PC-3 (cell line): ENCODE data around the gene SPOCD1. TPM values are rescaled to one million over a fixed set of nuclear protein-coding genes. Genes with fewer than 3 reads are reported as not detected.

Experiments used
- ATAC-seq: fragments of 200-7000 bp; cut with Tn5 transposase; 2 replicates; pipeline ENCODE4 v1.9.1; 2020; ENCODE audit warnings: mild to moderate bottlenecking, moderate library complexity
- BruUV-seq: library from RNA; stranded (reverse); fragments of 400-500 nt; replicated peaks from 2 replicates; lab custom pipeline; 2021; lab: Mats Ljungman, UMichigan
- CTCF ChIA-PET: fragments of 300-600 bp; sonication (Branson Sonifier 250); formaldehyde crosslinking; loops from one replicate; lab custom pipeline; 2022; ENCODE audit warnings: antibody characterized with exemption; lab: Charles Lee
- POLR2A ChIA-PET: fragments of 300-600 bp; sonication (Branson Sonifier 250); formaldehyde crosslinking; loops from one replicate; lab custom pipeline; 2022; ENCODE audit warnings: antibody characterized with exemption; ENCODE audit not compliant: unreplicated experiment; lab: Charles Lee
- DNase-seq: peaks from one replicate; pipeline ENCODE4 v3.0.0-alpha.2; 2015
- H2AFZ ChIP-seq: fragments of 300-600 bp; sonication (generic); 2 replicates; pipeline ENCODE4 v1.6.0; 2016; ENCODE audit warnings: antibody characterized with exemption, low read length
- H3F3A ChIP-seq: fragments of 300-600 bp; sonication (generic); one replicate; pipeline ENCODE4 v1.6.0; 2017; ENCODE audit warnings: antibody characterized with exemption, low read length, control low read depth, mild to moderate bottlenecking; ENCODE audit not compliant: unreplicated experiment
- H3K27ac ChIP-seq: fragments of 300-600 bp; sonication (generic); 2 replicates; pipeline ENCODE4 v1.5.1; 2016; ENCODE audit warnings: mild to moderate bottlenecking, low read length
- H3K27me3 ChIP-seq: fragments of 300-600 bp; sonication (generic); 2 replicates; pipeline ENCODE4 v1.6.1; 2016; ENCODE audit warnings: low read length, mixed read lengths
- H3K36me3 ChIP-seq: fragments of 300-600 bp; sonication (generic); 2 replicates; pipeline ENCODE4 v1.6.1; 2016; ENCODE audit warnings: low read depth, mixed run types, low read length, mixed read lengths
- H3K4me1 ChIP-seq: fragments of 300-600 bp; sonication (generic); 2 replicates; pipeline ENCODE4 v1.5.1; 2016; ENCODE audit warnings: low read length; ENCODE audit not compliant: insufficient read depth
- H3K4me2 ChIP-seq: fragments of 300-600 bp; sonication (generic); 2 replicates; pipeline ENCODE4 v1.6.0; 2016; ENCODE audit warnings: low read length
- H3K4me3 ChIP-seq: fragments of 300-600 bp; sonication (generic); 2 replicates; pipeline ENCODE4 v1.5.1; 2016; ENCODE audit warnings: mild to moderate bottlenecking, low read length, mixed read lengths
- H3K79me2 ChIP-seq: fragments of 300-600 bp; sonication (generic); 2 replicates; pipeline ENCODE4 v1.6.1; 2017; ENCODE audit warnings: low read length, mixed read lengths
- H3K9ac ChIP-seq: fragments of 300-600 bp; sonication (generic); 2 replicates; pipeline ENCODE4 v1.6.0; 2016; ENCODE audit warnings: mild to moderate bottlenecking, low read length
- H3K9me2 ChIP-seq: fragments of 300-600 bp; sonication (generic); replicated peaks from 2 replicates; pipeline ENCODE4 v1.6.1; 2016; ENCODE audit warnings: mixed run types, low read length, mixed read lengths
- H3K9me3 ChIP-seq: fragments of 300-600 bp; sonication (generic); 2 replicates; pipeline ENCODE4 v1.6.1; 2016; ENCODE audit warnings: low read length, mixed read lengths
- H4K20me1 ChIP-seq: fragments of 300-600 bp; sonication (generic); 2 replicates; pipeline ENCODE4 v1.6.1; 2016; ENCODE audit warnings: low read length, mixed read lengths
- EZH2 ChIP-seq: fragments of 300-600 bp; sonication (generic); IDR thresholded peaks from one replicate; pipeline ENCODE4 v1.6.1; 2017; ENCODE audit warnings: antibody characterized with exemption, mild to moderate bottlenecking, low read length; ENCODE audit not compliant: unreplicated experiment
- EZH2phosphoT487 ChIP-seq: fragments of 300-600 bp; sonication (generic); IDR thresholded peaks from 2 replicates; pipeline ENCODE4 v1.6.1; 2018; ENCODE audit warnings: mild to moderate bottlenecking, antibody characterized with exemption, low read length, borderline replicate concordance
- intact Hi-C: fragments of 100-400 bp; cut with micrococcal nuclease; formaldehyde crosslinking; loops from 2 replicates; pipeline ENCODE4 v1.9.0; 2023
- total RNA-seq: library from RNA; depleted of rRNA; stranded (reverse); fragments of >200 nt; gene quantifications from 2 replicates; pipeline ENCODE4 v1.2.3, GENCODE V29; 2014
- TF ChIP-seq, protein P1 (sequence below): fragments of 300-600 bp; sonication (generic); conservative IDR thresholded peaks from 2 replicates; pipeline ENCODE4 v1.5.1; 2017; ENCODE audit warnings: antibody characterized with exemption, low read depth, mild to moderate bottlenecking, low read length

The SPOCD1 gene
- total RNA-seq, 1 experiment from 2014 or later, result 5.4 TPM

DNA sequence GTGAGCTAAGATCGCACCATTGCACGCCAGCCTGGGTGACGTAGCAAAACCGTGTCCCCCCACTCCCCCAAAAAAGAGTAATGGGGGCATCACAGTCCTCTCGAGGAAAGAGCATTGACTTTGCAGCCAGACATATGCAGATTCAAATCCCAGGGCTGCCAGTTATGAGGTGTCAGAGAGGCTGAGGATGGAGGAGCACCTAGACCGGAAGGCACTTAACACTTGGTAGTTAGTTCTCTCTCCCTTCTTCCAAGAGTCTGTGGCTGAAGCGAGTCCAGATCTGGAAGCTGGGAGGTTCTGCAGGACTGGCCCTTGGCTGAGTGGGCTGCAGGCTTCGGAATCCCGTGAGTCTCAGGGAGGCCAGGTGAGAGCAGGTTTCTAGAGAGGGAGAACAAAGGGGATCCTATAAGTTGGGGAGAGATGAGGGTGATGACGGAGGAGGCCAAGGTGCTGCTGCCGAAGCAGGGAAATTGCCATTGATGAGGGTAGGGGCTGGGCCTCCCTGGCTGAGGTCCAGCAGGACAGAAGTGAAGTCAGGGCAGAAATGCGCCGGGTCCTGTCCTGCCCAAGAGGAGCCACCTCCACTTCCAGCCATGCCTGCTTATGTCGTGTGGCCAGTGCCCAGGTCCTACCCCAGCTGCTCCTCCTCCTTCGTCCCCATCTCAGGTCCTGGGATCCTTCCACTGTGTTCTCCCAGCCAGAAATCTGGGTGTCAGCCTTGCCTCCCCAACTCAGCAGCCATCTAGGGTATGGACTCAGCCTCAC is 13.3 kb upstream of the SPOCD1 start:
- ATAC-seq (no peak), DNase-seq (no peak)
- BruUV-seq, result no TSS peak
- H3K36me3 ChIP-seq, result no peaks in the 10 kb centered on the region
- H3F3A ChIP-seq, result no peaks in the 10 kb centered on the region
- H3K9ac ChIP-seq, result no peak overlapping the region
- TF ChIP-seq, protein P1, sequence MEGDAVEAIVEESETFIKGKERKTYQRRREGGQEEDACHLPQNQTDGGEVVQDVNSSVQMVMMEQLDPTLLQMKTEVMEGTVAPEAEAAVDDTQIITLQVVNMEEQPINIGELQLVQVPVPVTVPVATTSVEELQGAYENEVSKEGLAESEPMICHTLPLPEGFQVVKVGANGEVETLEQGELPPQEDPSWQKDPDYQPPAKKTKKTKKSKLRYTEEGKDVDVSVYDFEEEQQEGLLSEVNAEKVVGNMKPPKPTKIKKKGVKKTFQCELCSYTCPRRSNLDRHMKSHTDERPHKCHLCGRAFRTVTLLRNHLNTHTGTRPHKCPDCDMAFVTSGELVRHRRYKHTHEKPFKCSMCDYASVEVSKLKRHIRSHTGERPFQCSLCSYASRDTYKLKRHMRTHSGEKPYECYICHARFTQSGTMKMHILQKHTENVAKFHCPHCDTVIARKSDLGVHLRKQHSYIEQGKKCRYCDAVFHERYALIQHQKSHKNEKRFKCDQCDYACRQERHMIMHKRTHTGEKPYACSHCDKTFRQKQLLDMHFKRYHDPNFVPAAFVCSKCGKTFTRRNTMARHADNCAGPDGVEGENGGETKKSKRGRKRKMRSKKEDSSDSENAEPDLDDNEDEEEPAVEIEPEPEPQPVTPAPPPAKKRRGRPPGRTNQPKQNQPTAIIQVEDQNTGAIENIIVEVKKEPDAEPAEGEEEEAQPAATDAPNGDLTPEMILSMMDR, result no peak
- no peak for TF ChIP-seq EZH2
- no peak for TF ChIP-seq EZH2phosphoT487
- no peaks in the 10 kb centered on the region for H3K79me2 ChIP-seq
- CTCF ChIA-PET, result no interaction called here
- H3K4me2 ChIP-seq, result no peak overlapping the region
- intact Hi-C loops, result no loop called here
- H3K27me3 ChIP-seq, result no peaks in the 10 kb centered on the region
- no peak overlapping the region for H2AFZ ChIP-seq
- POLR2A ChIA-PET, result no interaction called here
- no peak overlapping the region for H3K4me3 ChIP-seq
- no peaks in the 10 kb centered on the region for H3K9me3 ChIP-seq
- H4K20me1 ChIP-seq, result no peaks in the 10 kb centered on the region
- no peak overlapping the region for H3K27ac ChIP-seq
- H3K4me1 ChIP-seq, result no peaks in the 10 kb centered on the region
- no peaks in the 10 kb centered on the region for H3K9me2 ChIP-seq

DNA sequence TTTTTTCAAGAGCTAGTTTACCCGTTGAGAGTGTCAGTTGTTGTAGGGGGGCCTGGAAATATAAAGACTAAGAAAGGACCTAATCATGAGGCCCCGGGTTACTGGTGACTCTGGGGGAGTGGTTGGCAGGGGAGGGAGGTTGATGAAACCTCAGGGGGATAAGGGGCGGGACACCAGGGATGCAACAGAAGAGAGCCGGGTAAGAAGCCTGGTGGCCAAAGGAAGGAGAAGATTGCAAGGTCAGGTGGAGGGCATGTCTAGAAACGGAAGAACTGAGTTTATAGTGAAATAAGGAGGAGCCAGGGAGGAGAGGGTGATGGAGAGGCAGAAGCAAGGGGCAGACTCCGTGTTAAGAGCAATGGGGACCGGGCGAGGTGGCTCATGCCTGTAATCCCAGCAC is 12.5 kb upstream of the SPOCD1 start:
- no peak for TF ChIP-seq EZH2phosphoT487
- intact Hi-C loops, result no loop called here
- CTCF ChIA-PET, result no interaction called here
- no peaks in the 10 kb centered on the region for H3K79me2 ChIP-seq
- no peak overlapping the region for H3K27ac ChIP-seq
- no peaks in the 10 kb centered on the region for H3K36me3 ChIP-seq
- no peaks in the 10 kb centered on the region for H3K9me2 ChIP-seq
- H3K27me3 ChIP-seq, result no peaks in the 10 kb centered on the region
- DNase-seq (no peak), ATAC-seq (no peak)
- H3K4me2 ChIP-seq, result no peak overlapping the region
- POLR2A ChIA-PET, result no interaction called here
- H3K9ac ChIP-seq, result no peak overlapping the region
- H3K9me3 ChIP-seq, result no peaks in the 10 kb centered on the region
- H3K4me3 ChIP-seq, result no peak overlapping the region
- no peaks in the 10 kb centered on the region for H3F3A ChIP-seq
- H2AFZ ChIP-seq, result no peak overlapping the region
- H3K4me1 ChIP-seq, result no peaks in the 10 kb centered on the region
- no TSS peak for BruUV-seq
- H4K20me1 ChIP-seq, result no peaks in the 10 kb centered on the region

DNA sequence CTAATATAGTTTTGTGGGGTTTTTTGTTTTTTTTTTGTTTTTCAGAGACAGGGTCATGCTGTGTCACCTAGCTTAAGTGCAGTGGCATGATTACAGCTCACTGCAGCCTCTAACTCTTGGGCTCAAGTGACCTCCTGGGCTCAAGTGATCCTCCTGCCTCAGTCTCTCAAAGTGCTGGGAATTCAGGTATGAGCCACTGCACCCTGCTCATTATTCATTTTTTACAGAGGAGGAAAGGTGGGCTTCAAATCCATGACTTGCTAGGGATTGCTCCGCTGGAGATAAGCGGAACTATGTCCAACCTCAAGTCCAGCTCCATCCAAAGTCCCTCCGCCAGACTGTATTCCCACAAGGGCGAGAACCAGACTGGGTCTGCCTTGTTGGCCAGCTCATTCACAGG is 8.0 kb upstream of the SPOCD1 start:
- DNase-seq (no peak), ATAC-seq (no peak)
- no TSS peak for BruUV-seq
- Histone ChIP-seq H3K4me3 (no peak overlapping the region), H3K9me2 (no peaks in the 10 kb centered on the region), H2AFZ (no peak overlapping the region), H3K9me3 (no peaks in the 10 kb centered on the region), H3K36me3 (no peaks in the 10 kb centered on the region), H3F3A (no peaks in the 10 kb centered on the region), H3K4me2 (no peak overlapping the region), H3K4me1 (no peaks in the 10 kb centered on the region), H3K27ac (no peak overlapping the region), H3K79me2 (no peaks in the 10 kb centered on the region), H3K27me3 (no peaks in the 10 kb centered on the region), H3K9ac (no peak overlapping the region), H4K20me1 (no peaks in the 10 kb centered on the region)
- POLR2A ChIA-PET, result no interaction called here
- TF ChIP-seq, protein P1, result no peak
- TF ChIP-seq EZH2phosphoT487, result no peak
- no peak for TF ChIP-seq EZH2
- CTCF ChIA-PET, result no interaction called here
- intact Hi-C loops, result no loop called here
